Thyroid gland (tissue), 4 donors: Measurements from ENCODE around the gene RBMS1.

Source experiments
- CTCF ChIP-seq, 6 experiments: fragments of 200-600 bp in 3 of 6; fragments of 450-650 bp in 3 of 6; sonication (generic) in 3 of 6; IDR thresholded peaks; one replicate each; pipeline ENCODE4 v1.5.1; 2016 to 2019; ENCODE audit warnings: antibody characterized with exemption in 6 of 6, mild to moderate bottlenecking in 2 of 6, inconsistent platforms in 1 of 6, moderate library complexity in 1 of 6
- POLR2A ChIP-seq, 2 donors: fragments of 450-650 bp; IDR thresholded peaks; one replicate each; pipeline ENCODE4 v1.6.1; 2017; ENCODE audit warnings: antibody characterized with exemption in 2 of 2, mild to moderate bottlenecking in 2 of 2, moderate library complexity in 1 of 2

- TF ChIP-seq CTCF (IDR thresholded peaks at IDR 0.05) (no peak), POLR2A (IDR thresholded peaks at IDR 0.05) (no peak)
Observed at GRCh38 chr2:160375037-160375436, 118.6 kb downstream of the RBMS1 start.
